Sigmoid colon (tissue), 4 donors: ENCODE data around the gene OPA3.

Experiments
- CTCF ChIP-seq, 4 experiments: fragments of 450-650 bp in 3 of 4; fragments of 200-600 bp in 1 of 4; IDR thresholded peaks; one replicate each; pipeline ENCODE4 v1.5.1; 2016 to 2019; ENCODE audit warnings: antibody characterized with exemption in 4 of 4, mild to moderate bottlenecking in 3 of 4, moderate library complexity in 2 of 4
- EP300 ChIP-seq, 4 donors: sonication (generic); formaldehyde crosslinking; IDR thresholded peaks; one replicate each; pipeline ENCODE4 v1.6.1; 2017; ENCODE audit warnings: antibody characterized with exemption in 4 of 4
- POLR2A ChIP-seq, 2 donors: fragments of 450-650 bp; IDR thresholded peaks; one replicate each; pipeline ENCODE4 v1.6.1; 2016; ENCODE audit warnings: antibody characterized with exemption in 2 of 2, mild to moderate bottlenecking in 2 of 2, moderate library complexity in 2 of 2
- POLR2AphosphoS5 ChIP-seq, 4 donors: sonication (generic); formaldehyde crosslinking; IDR thresholded peaks; one replicate each; pipeline ENCODE4 v1.6.1; 2017; ENCODE audit warnings: antibody characterized with exemption in 4 of 4

GRCh38 chr19:45578861-45579260, 5.7 kb downstream of the OPA3 start:
- TF ChIP-seq EP300 (IDR thresholded peaks at IDR 0.05) (no peak), CTCF (IDR thresholded peaks at IDR 0.05) (no peak), POLR2A (IDR thresholded peaks at IDR 0.05) (no peak), POLR2AphosphoS5 (IDR thresholded peaks at IDR 0.05) (no peak)
